Vagina (tissue), 2 donors: ENCODE data around the gene TPRKB. TPM values are rescaled to one million over a fixed set of nuclear protein-coding genes. Genes with fewer than 3 reads are reported as not detected.
"Not testable (repeated sequence)": the region's sequence is repeated elsewhere in the genome, so short reads cannot be mapped to it uniquely, and the experiment has no call there.

Source experiments
- DNase-seq, 2 donors: peaks; one replicate each; pipeline ENCODE4 v3.0.0-alpha.2; 2017; ENCODE audit errors: extremely low spot score in 2 of 2
- H3K27ac ChIP-seq: fragments of 200-600 bp; sonication (generic); one replicate; pipeline ENCODE4 v1.5.1; 2019
- H3K27me3 ChIP-seq: fragments of 200-600 bp; sonication (generic); one replicate; pipeline ENCODE4 v1.5.1; 2019
- H3K36me3 ChIP-seq, 2 donors: fragments of 200-600 bp; sonication (generic); one replicate each; pipeline ENCODE4 v1.5.1; 2017 to 2019
- H3K4me1 ChIP-seq: fragments of 200-600 bp; sonication (generic); one replicate; pipeline ENCODE4 v1.5.1; 2019
- H3K4me3 ChIP-seq, 2 donors: fragments of 200-600 bp; sonication (generic); 1 replicate in 1 of 2; 2 replicates in 1 of 2; pipeline ENCODE4 v1.5.1; 2016 to 2019
- H3K9me3 ChIP-seq: fragments of 200-600 bp; sonication (generic); one replicate; pipeline ENCODE4 v1.5.1; 2019
- CTCF ChIP-seq, 3 experiments: fragments of 450-650 bp in 2 of 3; fragments of 200-600 bp in 1 of 3; sonication (generic) in 1 of 3; IDR thresholded peaks; one replicate each; pipeline ENCODE4 v1.5.1; 2017 to 2019; ENCODE audit warnings: antibody characterized with exemption in 3 of 3, mild to moderate bottlenecking in 2 of 3, moderate library complexity in 2 of 3
- POLR2A ChIP-seq, 2 donors: fragments of 450-650 bp; IDR thresholded peaks; one replicate each; pipeline ENCODE4 v1.6.1; 2017; ENCODE audit warnings: antibody characterized with exemption in 2 of 2, mild to moderate bottlenecking in 2 of 2, moderate library complexity in 2 of 2
- POLR2AphosphoS5 ChIP-seq, 2 donors: sonication (generic); formaldehyde crosslinking; IDR thresholded peaks; one replicate each; pipeline ENCODE4 v1.9.0; 2017; ENCODE audit warnings: antibody characterized with exemption in 2 of 2, mild to moderate bottlenecking in 2 of 2, low read depth in 1 of 2; ENCODE audit not compliant: insufficient read depth in 1 of 2
- intact Hi-C: fragments of 100-400 bp; cut with DNase I; formaldehyde crosslinking; loops from one replicate; pipeline ENCODE4 v1.15.1; 2023
- total RNA-seq: library from RNA; depleted of rRNA; stranded (reverse); fragments of >200 nt; gene quantifications from one replicate; pipeline ENCODE4 v1.2.3, GENCODE V29; 2016

Gene TPRKB
- total RNA-seq, 1 donor from 2014 or later: 18.9 TPM

- no peak for TF ChIP-seq POLR2A (IDR thresholded peaks at IDR 0.05)
- no peak for TF ChIP-seq CTCF (IDR thresholded peaks at IDR 0.05)
- TF ChIP-seq POLR2AphosphoS5 (IDR thresholded peaks at IDR 0.05; ENCODE audit: insufficient read depth in 1 of 2, low read depth in 1 of 2): no peak
- Histone ChIP-seq H3K27me3 (no peaks in the 10 kb centered on the region), H3K4me3 (no peak overlapping the region), H3K4me1 (no peaks in the 10 kb centered on the region), H3K36me3 (no peaks in the 10 kb centered on the region), H3K27ac (no peak overlapping the region), H3K9me3 (no peaks in the 10 kb centered on the region)
- intact Hi-C loops: no loop called here
- DNase-seq: no peak
Observed at GRCh38 chr2:73718421-73718820, 18.7 kb downstream of the TPRKB start.

- H3K27me3 ChIP-seq, H3K4me1 ChIP-seq, H3K4me3 ChIP-seq, intact Hi-C loops, H3K27ac ChIP-seq, H3K36me3 ChIP-seq, H3K9me3 ChIP-seq: not testable (repeated sequence)
- DNase-seq: peak; percentile 1 to 49
Observed at GRCh38 chr2:73717695-73718094, 19.4 kb downstream of the TPRKB start.

- Histone ChIP-seq H3K4me1 (no peaks in the 10 kb centered on the region), H3K27me3 (no peaks in the 10 kb centered on the region), H3K9me3 (no peaks in the 10 kb centered on the region), H3K4me3 (no peak overlapping the region), H3K27ac (no peak overlapping the region), H3K36me3 (no peaks in the 10 kb centered on the region)
- intact Hi-C loops: no loop called here
- TF ChIP-seq POLR2AphosphoS5 (IDR thresholded peaks at IDR 0.05; ENCODE audit: insufficient read depth in 1 of 2, low read depth in 1 of 2) (no peak), CTCF (IDR thresholded peaks at IDR 0.05) (no peak)
- peak; percentile 8 to 37 for DNase-seq
Observed at GRCh38 chr2:73717251-73717606, 19.9 kb downstream of the TPRKB start.

- peak; percentile 7 to 32 for DNase-seq
- no peaks in the 10 kb centered on the region for H3K36me3 ChIP-seq
- intact Hi-C loops: no loop called here
- no peaks in the 10 kb centered on the region for H3K27me3 ChIP-seq
- no peaks in the 10 kb centered on the region for H3K9me3 ChIP-seq
- H3K27ac ChIP-seq: no peak overlapping the region
- no peak for TF ChIP-seq CTCF (IDR thresholded peaks at IDR 0.05)
- TF ChIP-seq POLR2A (IDR thresholded peaks at IDR 0.05): no peak
- no peak for TF ChIP-seq POLR2AphosphoS5 (IDR thresholded peaks at IDR 0.05; ENCODE audit: insufficient read depth in 1 of 2, low read depth in 1 of 2)
- no peak overlapping the region for H3K4me3 ChIP-seq
- no peaks in the 10 kb centered on the region for H3K4me1 ChIP-seq
Observed at GRCh38 chr2:73716543-73717250, 20.4 kb downstream of the TPRKB start.

GRCh38 chr2:73714091-73714490, 23.1 kb downstream of the TPRKB start:
- no peak for DNase-seq
- TF ChIP-seq CTCF (IDR thresholded peaks at IDR 0.05): no peak
- no peaks in the 10 kb centered on the region for H3K36me3 ChIP-seq

More at GRCh38 chr2:73714091-73714490, 23.1 kb downstream of the TPRKB start:
- Histone ChIP-seq H3K27ac (no peak overlapping the region), H3K4me3 (no peak overlapping the region), H3K4me1 (no peaks in the 10 kb centered on the region), H3K27me3 (no peaks in the 10 kb centered on the region), H3K9me3 (no peaks in the 10 kb centered on the region)
- intact Hi-C loops: no loop called here
